Spleen (tissue), 11 donors: Measurements from ENCODE around the gene TMEM129. TPM values are rescaled to one million over a fixed set of nuclear protein-coding genes. Genes with fewer than 3 reads are reported as not detected.
A peak's percentile ranks its signal among the peaks of the same experiment; 100 is the strongest.

ENCODE experiments used
- DNase-seq: peaks from one replicate; pipeline ENCODE4 v3.0.0-alpha.2; 2020
- H3K27ac ChIP-seq, 8 donors: fragments of 200-600 bp; sonication (generic) in 7 of 8; 1 replicate in 4 of 8; 2 replicates in 4 of 8; pipeline versions ENCODE4 v1.5.0 to v1.8.0; 2016 to 2021; ENCODE audit warnings: inconsistent platforms in 4 of 8, mild to moderate bottlenecking in 4 of 8, moderate library complexity in 1 of 8
- H3K27me3 ChIP-seq, 7 donors: fragments of 200-600 bp; sonication (generic) in 6 of 7; replicated peaks in 1 of 7; 1 replicate in 4 of 7; 2 replicates in 3 of 7; pipeline versions ENCODE4 v1.5.0 to v1.8.0; 2016 to 2021; ENCODE audit warnings: inconsistent platforms in 3 of 7, mild to moderate bottlenecking in 1 of 7
- H3K36me3 ChIP-seq, 6 donors: fragments of 200-600 bp; sonication (generic) in 5 of 6; 1 replicate in 4 of 6; 2 replicates in 2 of 6; pipeline versions ENCODE4 v1.5.0 to v1.8.0; 2016 to 2021; ENCODE audit warnings: inconsistent platforms in 2 of 6
- H3K4me1 ChIP-seq, 6 donors: fragments of 200-600 bp; sonication (generic) in 5 of 6; 1 replicate in 3 of 6; 2 replicates in 3 of 6; pipeline versions ENCODE4 v1.5.0 to v1.8.0; 2016 to 2021; ENCODE audit warnings: inconsistent platforms in 3 of 6
- H3K4me3 ChIP-seq, 8 donors: fragments of 200-600 bp; sonication (generic) in 7 of 8; 1 replicate in 4 of 8; 2 replicates in 4 of 8; pipeline versions ENCODE4 v1.5.0 to v1.8.0; 2016 to 2021; ENCODE audit warnings: inconsistent platforms in 4 of 8, mild to moderate bottlenecking in 4 of 8, moderate library complexity in 2 of 8
- H3K9me3 ChIP-seq, 8 donors: fragments of 200-600 bp; sonication (generic) in 7 of 8; 1 replicate in 4 of 8; 2 replicates in 4 of 8; pipeline versions ENCODE4 v1.5.0 to v1.8.0; 2016 to 2021; ENCODE audit warnings: inconsistent platforms in 4 of 8
- CTCF ChIP-seq, 11 experiments: fragments of 200-600 bp in 7 of 11; fragments of 450-650 bp in 4 of 11; sonication (generic) in 4 of 11; IDR thresholded peaks in 8 of 11; conservative IDR thresholded peaks in 3 of 11; 1 replicate in 7 of 11; 2 replicates in 4 of 11; pipeline versions ENCODE4 v1.4.0 to v1.8.0; 2016 to 2021; ENCODE audit warnings: antibody characterized with exemption in 11 of 11, inconsistent platforms in 4 of 11, mild to moderate bottlenecking in 1 of 11
- POLR2A ChIP-seq, 3 donors: fragments of 450-650 bp; IDR thresholded peaks; one replicate each; pipeline ENCODE4 v1.5.1; 2017; ENCODE audit warnings: antibody characterized with exemption in 3 of 3, mild to moderate bottlenecking in 1 of 3
- POLR2AphosphoS5 ChIP-seq, 3 donors: sonication (generic); formaldehyde crosslinking; IDR thresholded peaks; one replicate each; pipeline ENCODE4 v1.5.1; 2017; ENCODE audit warnings: antibody characterized with exemption in 3 of 3
- WGBS, 5 donors: extraction: QIAGEN DNeasy Blood & Tissue Kit in 3 of 5; methylation state at CpG; one replicate each; pipeline versions ENCODE4 v1.1.5 to v1.1.7; 2013 to 2018; 5-methylcytosine and 5-hydroxymethylcytosine counted together
- intact Hi-C: fragments of 100-400 bp; cut with DNase I; formaldehyde crosslinking; loops from one replicate; pipeline ENCODE4 v1.15.0; 2023; ENCODE audit warnings: low total_unique reads
- polyA plus RNA-seq, 3 donors: library from polyadenylated mRNA; stranded (reverse); fragments of 200-250 nt; gene quantifications; one replicate each; pipeline ENCODE4 v1.2.1, GENCODE V29; 2013
- total RNA-seq, 7 donors: library from RNA; depleted of rRNA in 3 of 7; stranded (reverse); fragments of >200 nt in 3 of 7; fragmentation: NEBNext Ultra II Directional in 4 of 7; extraction: Animal tissue kit (Norgen Biotek cat#: 25700) in 4 of 7; gene quantifications; one replicate each; pipeline versions ENCODE4 v1.1.0 to v1.2.1, GENCODE V29; 2016 to 2021
- donor health status: healthy with polysubstance abuse.
- donor health status: DM: no; HTN: no; CAD: no; lungs with moderate emphysema.
- donor health status: DM: no; HTN: no; CAD: no.
- donor health status: Bipolar disorder and iron deficiency.
- donor health status: healthy.
- donor health status: DM: no; HTN: no; CAD: no.
- donor health status: DM: yes; HTN: yes; CAD: no.

The TMEM129 gene
- total and polyA plus RNA-seq, 10 donors, result 17.2 to 51.0 (median 32.5) TPM

- H3K4me3 ChIP-seq, result peak overlapping the region in 1 of 8 donors; percentile 68
- TF ChIP-seq CTCF (IDR thresholded peaks at IDR 0.05 in 8 of 11, conservative IDR thresholded peaks at IDR 0.05 in 3 of 11), result no peak
- TF ChIP-seq POLR2AphosphoS5 (IDR thresholded peaks at IDR 0.05), result no peak
- no peak for TF ChIP-seq POLR2A (IDR thresholded peaks at IDR 0.05)
- DNase-seq, result no peak
- H3K36me3 ChIP-seq, result no peaks in the 10 kb centered on the region
- H3K27ac ChIP-seq, result no peak overlapping the region
- WGBS, 5 donors, result 55 to 68% (median 58%) methylated on average over 18 to 23 of the region's 23 CpGs
- H3K9me3 ChIP-seq, result no peaks in the 10 kb centered on the region
- H3K27me3 ChIP-seq, result peaks cover 0 to 100% (median 33%) of the 10 kb centered on the region in 7 donors
- peaks cover 4 to 48% (median 28%) of the 10 kb centered on the region in 6 donors for H3K4me1 ChIP-seq
- intact Hi-C loops, result no loop called here
Observed at GRCh38 chr4:1768367-1769034, 47.4 kb upstream of the TMEM129 start.

- Histone ChIP-seq H3K4me3 (peak overlapping the region in 6 of 8 donors; percentile 9 to 68 (median 36)), H3K4me1 (peaks cover 7 to 54% (median 34%) of the 10 kb centered on the region in 6 donors), H3K9me3 (no peaks in the 10 kb centered on the region), H3K27me3 (peaks cover 0 to 100% (median 40%) of the 10 kb centered on the region in 7 donors), H3K36me3 (no peaks in the 10 kb centered on the region), H3K27ac (no peak overlapping the region)
- no peak for DNase-seq
- intact Hi-C loops, result no loop called here
- TF ChIP-seq POLR2A (IDR thresholded peaks at IDR 0.05) (no peak), POLR2AphosphoS5 (IDR thresholded peaks at IDR 0.05) (no peak), CTCF (IDR thresholded peaks at IDR 0.05 in 8 of 11, conservative IDR thresholded peaks at IDR 0.05 in 3 of 11) (peak in 6 of 11 experiments; percentile 12 to 32 (median 26))
- 19 to 45% (median 23%) methylated on average over 3 to 29 of the region's 32 CpGs for WGBS, 5 donors
Observed at GRCh38 chr4:1767770-1768366, 46.7 kb upstream of the TMEM129 start.

- no peaks in the 10 kb centered on the region for H3K9me3 ChIP-seq
- TF ChIP-seq CTCF (IDR thresholded peaks at IDR 0.05 in 8 of 11, conservative IDR thresholded peaks at IDR 0.05 in 3 of 11), result no peak
- no peak for TF ChIP-seq POLR2AphosphoS5 (IDR thresholded peaks at IDR 0.05)
- TF ChIP-seq POLR2A (IDR thresholded peaks at IDR 0.05), result no peak
- 0 to 2% (median 1%) methylated on average over 6 to 83 of the region's 84 CpGs for WGBS, 5 donors
- no peak overlapping the region for H3K27ac ChIP-seq
- intact Hi-C loops, result no loop called here
- peaks cover 7 to 57% (median 36%) of the 10 kb centered on the region in 6 donors for H3K4me1 ChIP-seq
- no peaks in the 10 kb centered on the region for H3K36me3 ChIP-seq
- H3K4me3 ChIP-seq, result peak overlapping the region; percentile 3 to 68 (median 29)
- no peak for DNase-seq
- peaks cover 0 to 100% (median 40%) of the 10 kb centered on the region in 7 donors for H3K27me3 ChIP-seq
Observed at GRCh38 chr4:1767061-1767769, 46.1 kb upstream of the TMEM129 start.
